HEK293 (cell line): ENCODE measurements around the gene SLC16A5.
A peak's percentile ranks its signal among the peaks of the same experiment; 100 is the strongest.

Experiments
- CTCF ChIA-PET: fragments of 350-600 bp; formaldehyde crosslinking; extraction: SDS; loops from one replicate; lab custom pipeline; 2021; ENCODE audit warnings: antibody characterized with exemption; lab: Yijun Ruan, JAX
- POLR2A ChIA-PET: fragments of 300-600 bp; formaldehyde crosslinking; extraction: SDS; loops from one replicate; lab custom pipeline; 2020; ENCODE audit warnings: antibody characterized with exemption, inconsistent platforms; lab: Yijun Ruan, JAX
- H3K27ac ChIP-seq: fragments of 200-500 bp; sonication (Bioruptor generic); 2 replicates; pipeline ENCODE4 v1.5.1; 2014; ENCODE audit warnings: low read depth, low read length, control low read depth, inconsistent platforms; ENCODE audit errors: extremely low read depth
- H3K36me3 ChIP-seq, 2 experiments: fragments of 200-500 bp in 1 of 2; sonication (Bioruptor generic) in 1 of 2; 1 replicate in 1 of 2; 2 replicates in 1 of 2; pipeline ENCODE4 v1.5.1; 2014 to 2017; ENCODE audit warnings: inconsistent platforms in 2 of 2, low read length in 2 of 2; ENCODE audit not compliant: control insufficient read depth in 2 of 2, insufficient read depth in 1 of 2
- H3K4me1 ChIP-seq: fragments of 200-500 bp; sonication (Bioruptor generic); 2 replicates; pipeline ENCODE4 v1.5.1; 2014; ENCODE audit warnings: mild to moderate bottlenecking, low read length, inconsistent platforms; ENCODE audit not compliant: control insufficient read depth, insufficient read depth
- H3K4me3 ChIP-seq: 2 replicates; pipeline ENCODE4 v1.5.1; 2011; ENCODE audit warnings: low read depth, mild to moderate bottlenecking, control low read depth, low read length, moderate library complexity
- H3K9me3 ChIP-seq: fragments of 200-500 bp; sonication (Bioruptor generic); 2 replicates; pipeline ENCODE4 v1.5.1; 2014; ENCODE audit warnings: low read depth, low read length, inconsistent platforms; ENCODE audit not compliant: control insufficient read depth, insufficient read depth
- GLIS2 ChIP-seq: fragments of 450-650 bp; formaldehyde crosslinking; IDR thresholded peaks from 2 replicates; pipeline ENCODE4 v1.5.1; 2016; ENCODE audit warnings: missing biosample characterization, missing genetic modification characterization
- PRDM10 ChIP-seq: fragments of 450-650 bp; formaldehyde crosslinking; IDR thresholded peaks from 2 replicates; pipeline ENCODE4 v1.5.1; 2016; ENCODE audit warnings: missing biosample characterization, missing genetic modification characterization
- ZBTB48 ChIP-seq: fragments of 450-650 bp; formaldehyde crosslinking; IDR thresholded peaks from 2 replicates; pipeline ENCODE4 v1.5.1; 2016; ENCODE audit warnings: missing biosample characterization, missing genetic modification characterization
- ZNF24 ChIP-seq: fragments of 450-650 bp; formaldehyde crosslinking; IDR thresholded peaks from 2 replicates; pipeline ENCODE4 v1.5.1; 2016; ENCODE audit warnings: missing biosample characterization, missing genetic modification characterization
- ZNF248 ChIP-seq: fragments of 450-650 bp; formaldehyde crosslinking; IDR thresholded peaks from 2 replicates; pipeline ENCODE4 v1.5.1; 2017; ENCODE audit warnings: missing biosample characterization, missing genetic modification characterization
- ZNF335 ChIP-seq: fragments of 450-650 bp; formaldehyde crosslinking; conservative IDR thresholded peaks from 2 replicates; pipeline ENCODE4 v1.5.1; 2016; ENCODE audit warnings: missing biosample characterization, missing genetic modification characterization
- ZNF398 ChIP-seq: fragments of 450-650 bp; formaldehyde crosslinking; IDR thresholded peaks from 2 replicates; pipeline ENCODE4 v1.5.1; 2017; ENCODE audit warnings: missing biosample characterization, missing genetic modification characterization
- ZNF600 ChIP-seq: fragments of 450-650 bp; formaldehyde crosslinking; IDR thresholded peaks from 2 replicates; pipeline ENCODE4 v1.5.1; 2016; ENCODE audit warnings: missing biosample characterization, missing genetic modification characterization

SLC16A5 gene

GRCh38 chr17:75124041-75124818 lies 36.5 kb downstream of the SLC16A5 start (continued):
- TF ChIP-seq ZNF398 (tag by site-specific recombination) (peak; percentile 79), ZBTB48 (no peak; the same call in 1 of the 2 replicates), ZNF24 (tag by site-specific recombination) (peak; percentile 17; the same call in 1 of the 2 replicates), GLIS2 (tag by site-specific recombination) (peak; percentile 70)

GRCh38 chr17:75124819-75125162 lies 37.0 kb downstream of the SLC16A5 start:
- POLR2A ChIA-PET, result interaction anchor here (0.6 to 3.2 kb wide), 14 partner anchors 8 to 164 kb away, joined by 3 to 21 read pairs (median 4); partner anchors contain the start of genes ARMC7, ATP5PD, GGA3 and HID1
- H3K4me3 ChIP-seq, result no peak overlapping the region
- TF ChIP-seq ZNF248 (tag by site-specific recombination), result no peak
- TF ChIP-seq PRDM10 (tag by site-specific recombination), result peak; percentile 56; the same call in 1 of the 2 replicates

GRCh38 chr17:75125984-75126383 lies 38.2 kb downstream of the SLC16A5 start:
- Histone ChIP-seq H3K9me3 (no peaks in the 10 kb centered on the region), H3K27ac (no peak overlapping the region), H3K4me1 (0 out of 2 replicates have a peak, but pooled peaks cover 4% of the 10 kb centered on the region), H3K4me3 (no peak overlapping the region), H3K36me3 (peaks cover 1 to 47% of the 10 kb centered on the region in 2 experiments; a peak in 2 of 3 replicates)
- TF ChIP-seq ZNF600 (tag by site-specific recombination), result peak; percentile 32; the same call in 1 of the 2 replicates
- TF ChIP-seq ZNF335, result no peak
- TF ChIP-seq PRDM10 (tag by site-specific recombination), result peak; percentile 64; the same call in 1 of the 2 replicates
- CTCF ChIA-PET, result interaction anchor here (0.6 to 6.0 kb wide), 3 partner anchors 10 to 335 kb away, joined by 3 to 77 read pairs (median 3); no protein-coding TSS in a partner anchor
- POLR2A ChIA-PET, result interaction anchor here (0.6 to 3.1 kb wide), 4 partner anchors 10 to 729 kb away, joined by 3 to 8 read pairs (median 4); partner anchors contain the start of genes GGA3 and WBP2

More at GRCh38 chr17:75124819-75125162, 37.0 kb downstream of the SLC16A5 start:
- Histone ChIP-seq H3K36me3 (peaks cover 3 to 47% of the 10 kb centered on the region in 2 experiments; a peak in 2 of 3 replicates), H3K9me3 (no peaks in the 10 kb centered on the region), H3K27ac (peak overlapping the region; percentile 32; the same call in 1 of the 2 replicates), H3K4me1 (0 out of 2 replicates have a peak, but pooled peaks cover 4% of the 10 kb centered on the region)
- CTCF ChIA-PET, result interaction anchor here (0.6 to 6.0 kb wide), 5 partner anchors 9 to 94 kb away, joined by 3 to 77 read pairs (median 3); no protein-coding TSS in a partner anchor
